Measurements from ENCODE around the gene SAP25. TPM values are rescaled to one million over a fixed set of nuclear protein-coding genes. Genes with fewer than 3 reads are reported as not detected.
A peak's percentile ranks its signal among the peaks of the same experiment; 100 is the strongest.
"Not testable (repeated sequence)": the region's sequence is repeated elsewhere in the genome, so short reads cannot be mapped to it uniquely, and the experiment has no call there.

SAP25 gene
- total RNA-seq, 6 experiments from 2014 or later = 0.40 to 0.87 (median 0.55) TPM; not detected in 3

DNA sequence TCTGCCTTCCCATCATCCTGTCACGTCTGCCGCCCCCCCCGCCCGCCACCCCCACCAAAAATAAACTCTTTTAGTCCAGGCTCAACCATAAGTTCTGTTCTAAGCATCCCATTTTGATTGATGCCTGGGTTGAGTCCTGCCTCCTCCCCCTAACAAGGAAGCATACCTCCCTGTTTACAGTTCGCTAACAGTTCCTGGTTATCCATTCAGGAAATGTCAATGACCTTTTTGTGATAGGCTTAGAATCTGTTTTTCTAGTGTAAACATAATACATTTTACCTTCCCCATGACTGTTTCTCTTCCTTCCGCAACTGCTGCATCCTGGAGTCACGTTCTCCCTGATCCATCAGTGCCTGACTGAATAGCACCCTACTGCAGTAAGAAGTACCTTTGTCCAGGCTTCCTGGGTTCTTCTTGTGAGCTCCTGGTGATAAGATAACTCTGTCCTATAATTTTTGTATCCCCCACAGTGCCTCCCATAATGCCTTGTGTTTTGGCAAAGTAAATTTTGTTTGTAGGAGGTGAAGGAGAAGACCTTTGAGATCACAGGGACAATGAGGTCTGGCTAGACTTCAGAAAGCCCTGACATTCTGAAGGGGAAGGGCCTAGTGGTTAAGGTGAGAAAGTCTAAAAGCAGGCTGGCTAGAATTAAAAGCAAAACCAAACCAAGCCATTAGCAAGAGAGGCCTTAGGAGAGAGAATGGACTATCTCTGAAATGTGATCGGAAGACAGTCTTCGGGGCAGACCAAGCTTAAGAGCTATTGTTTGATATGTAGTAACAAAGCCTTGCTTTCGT, 27.4 kb downstream of the SAP25 start:
- Mint-ChIP-seq H3K9me3 (no peaks in the 10 kb centered on the region), H3K4me1 (ENCODE audit: low read depth) (peaks cover 58% of the 10 kb centered on the region), H3K27me3 (ENCODE audit: insufficient read depth) (0 out of 2 replicates have a peak, but pooled peaks cover 1% of the 10 kb centered on the region), H3K27ac (peak overlapping the region; percentile 89), H3K36me3 (ENCODE audit: low read depth) (no peaks in the 10 kb centered on the region), H3K4me3 (peak overlapping the region; percentile 68)
- no peak for DNase-seq
- TF ChIP-seq, protein P1, sequence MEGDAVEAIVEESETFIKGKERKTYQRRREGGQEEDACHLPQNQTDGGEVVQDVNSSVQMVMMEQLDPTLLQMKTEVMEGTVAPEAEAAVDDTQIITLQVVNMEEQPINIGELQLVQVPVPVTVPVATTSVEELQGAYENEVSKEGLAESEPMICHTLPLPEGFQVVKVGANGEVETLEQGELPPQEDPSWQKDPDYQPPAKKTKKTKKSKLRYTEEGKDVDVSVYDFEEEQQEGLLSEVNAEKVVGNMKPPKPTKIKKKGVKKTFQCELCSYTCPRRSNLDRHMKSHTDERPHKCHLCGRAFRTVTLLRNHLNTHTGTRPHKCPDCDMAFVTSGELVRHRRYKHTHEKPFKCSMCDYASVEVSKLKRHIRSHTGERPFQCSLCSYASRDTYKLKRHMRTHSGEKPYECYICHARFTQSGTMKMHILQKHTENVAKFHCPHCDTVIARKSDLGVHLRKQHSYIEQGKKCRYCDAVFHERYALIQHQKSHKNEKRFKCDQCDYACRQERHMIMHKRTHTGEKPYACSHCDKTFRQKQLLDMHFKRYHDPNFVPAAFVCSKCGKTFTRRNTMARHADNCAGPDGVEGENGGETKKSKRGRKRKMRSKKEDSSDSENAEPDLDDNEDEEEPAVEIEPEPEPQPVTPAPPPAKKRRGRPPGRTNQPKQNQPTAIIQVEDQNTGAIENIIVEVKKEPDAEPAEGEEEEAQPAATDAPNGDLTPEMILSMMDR (IDR thresholded peaks at IDR 0.05) = no peak; the same call in 1 of the 2 replicates

DNA sequence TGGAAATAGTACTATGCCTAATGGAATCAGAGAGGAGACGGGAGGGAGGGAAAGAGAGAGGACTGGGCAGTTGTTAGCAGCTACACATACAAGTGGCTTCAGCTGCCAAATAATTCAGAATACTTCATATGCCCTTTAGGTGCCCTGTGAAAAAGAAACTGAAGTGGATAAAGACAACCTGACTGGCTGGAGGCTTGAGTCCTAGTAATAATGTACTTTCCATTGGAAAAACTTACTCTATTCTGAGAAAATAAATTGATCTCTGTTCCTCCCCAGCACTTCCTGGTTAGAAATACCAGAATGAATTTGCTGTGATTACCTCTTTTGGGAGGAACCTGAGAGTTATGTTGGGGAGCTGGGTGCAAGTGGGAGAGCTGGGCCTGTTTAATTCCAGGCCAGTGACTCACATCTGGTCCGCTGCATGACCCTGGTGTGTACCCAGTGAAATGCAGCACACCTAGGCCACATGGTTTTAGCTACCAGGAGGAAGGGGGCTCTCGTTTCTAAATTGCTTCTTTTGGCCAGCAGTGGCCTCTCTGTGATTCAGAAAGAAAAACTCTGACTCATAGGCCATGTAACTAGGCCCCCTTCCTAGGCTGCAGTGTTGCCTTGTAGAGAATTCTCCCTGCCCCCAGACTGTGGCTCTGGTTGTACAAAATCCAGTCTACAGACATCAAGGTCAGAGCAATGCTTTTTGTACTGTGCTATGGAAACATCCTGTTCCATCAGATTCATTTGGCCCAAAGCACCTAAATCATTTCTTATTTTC, 28.2 kb downstream of the SAP25 start:
- Mint-ChIP-seq H3K27me3 (ENCODE audit: insufficient read depth) (0 out of 2 replicates have a peak, but pooled peaks cover 1% of the 10 kb centered on the region), H3K4me3 (peak overlapping the region; percentile 68), H3K27ac (peak overlapping the region; percentile 89), H3K4me1 (ENCODE audit: low read depth) (peaks cover 58% of the 10 kb centered on the region), H3K36me3 (ENCODE audit: low read depth) (no peaks in the 10 kb centered on the region), H3K9me3 (no peaks in the 10 kb centered on the region)
- DNase-seq = peak; percentile 81
- TF ChIP-seq, protein P1 (IDR thresholded peaks at IDR 0.05) = peak; percentile 40; the same call in 1 of the 2 replicates

DNA sequence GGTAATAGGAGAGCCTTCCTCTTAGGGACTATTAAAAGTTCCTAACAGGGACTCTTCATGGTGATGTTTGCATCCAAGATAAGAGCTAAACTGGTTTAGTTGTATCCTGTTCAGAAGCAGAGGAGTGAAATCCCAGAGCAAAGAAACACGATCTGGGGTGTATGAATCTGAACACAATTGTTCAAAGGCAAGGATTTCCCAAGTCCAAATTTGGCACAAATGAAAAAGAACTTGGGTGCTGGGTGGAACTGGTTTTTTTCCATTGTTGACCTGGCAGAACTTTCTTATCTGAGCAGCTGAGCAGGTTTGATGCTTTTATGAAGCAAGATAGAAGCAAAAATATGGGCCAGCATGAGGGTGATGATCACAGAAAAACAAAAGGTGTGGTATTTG, 28.7 kb downstream of the SAP25 start:
- H3K9me3 Mint-ChIP-seq = no peaks in the 10 kb centered on the region
- TF ChIP-seq, protein P1 (IDR thresholded peaks at IDR 0.05) = no peak
- DNase-seq = no peak
- H3K4me3 Mint-ChIP-seq = peak overlapping the region; percentile 68
- no peaks in the 10 kb centered on the region for H3K36me3 Mint-ChIP-seq (ENCODE audit: low read depth)
- H3K27ac Mint-ChIP-seq = peak overlapping the region; percentile 89
- H3K27me3 Mint-ChIP-seq (ENCODE audit: insufficient read depth) = 0 out of 2 replicates have a peak, but pooled peaks cover 1% of the 10 kb centered on the region
- H3K4me1 Mint-ChIP-seq (ENCODE audit: low read depth) = peaks cover 64% of the 10 kb centered on the region

DNA sequence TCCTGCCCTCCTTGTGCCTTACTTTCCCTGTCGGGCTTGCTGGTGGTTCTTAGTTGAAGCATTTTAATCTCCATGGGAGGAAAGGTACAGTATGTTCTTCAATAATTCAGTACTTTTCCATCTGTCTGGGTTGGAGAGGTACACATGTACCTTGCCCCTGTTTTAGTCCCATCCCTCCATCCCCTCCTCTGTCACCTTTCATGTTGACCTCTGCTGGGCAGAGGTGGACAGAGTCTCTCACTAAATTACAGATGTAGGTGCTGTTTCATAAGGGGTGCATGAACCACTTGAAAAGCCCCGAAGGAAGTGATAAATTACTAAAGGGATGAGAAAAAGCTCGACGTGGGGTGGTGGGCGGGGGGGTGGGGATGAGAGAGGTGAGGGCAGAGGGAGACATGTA, 29.3 kb downstream of the SAP25 start:
- 0 out of 2 replicates have a peak, but pooled peaks cover 1% of the 10 kb centered on the region for H3K27me3 Mint-ChIP-seq (ENCODE audit: insufficient read depth)
- peaks cover 69% of the 10 kb centered on the region for H3K4me1 Mint-ChIP-seq (ENCODE audit: low read depth)
- H3K9me3 Mint-ChIP-seq = no peaks in the 10 kb centered on the region
- H3K36me3 Mint-ChIP-seq (ENCODE audit: low read depth) = no peaks in the 10 kb centered on the region
- TF ChIP-seq, protein P1 (IDR thresholded peaks at IDR 0.05) = no peak
- no peak for DNase-seq
- peak overlapping the region; percentile 68; the same call in 1 of the 2 replicates for H3K4me3 Mint-ChIP-seq
- H3K27ac Mint-ChIP-seq = peak overlapping the region; percentile 89

DNA sequence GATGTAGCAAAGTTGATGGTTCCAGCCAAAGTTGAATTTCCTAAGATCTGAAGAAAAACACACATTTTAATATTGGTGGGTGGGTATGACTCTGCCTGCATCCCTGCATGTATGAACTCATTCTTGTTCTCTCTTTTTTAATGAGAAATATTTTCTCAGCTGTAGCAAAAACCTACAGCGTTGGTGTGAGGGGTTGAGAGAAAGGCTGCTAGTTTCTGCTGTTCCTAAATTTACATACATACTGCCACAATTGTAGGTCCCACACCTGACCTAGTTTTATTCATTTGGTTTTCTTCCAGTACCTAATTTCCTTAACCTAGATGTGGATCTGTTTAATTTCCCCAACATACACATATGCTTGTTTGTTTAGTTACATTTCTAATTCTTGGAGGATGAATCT, 30.1 kb downstream of the SAP25 start:
- Mint-ChIP-seq H3K4me1 (ENCODE audit: low read depth) (peaks cover 68% of the 10 kb centered on the region), H3K27ac (no peak overlapping the region), H3K27me3 (ENCODE audit: insufficient read depth) (0 out of 2 replicates have a peak, but pooled peaks cover 1% of the 10 kb centered on the region), H3K4me3 (no peak overlapping the region), H3K36me3 (ENCODE audit: low read depth) (no peaks in the 10 kb centered on the region), H3K9me3 (no peaks in the 10 kb centered on the region)
- DNase-seq = no peak
- TF ChIP-seq, protein P1 (IDR thresholded peaks at IDR 0.05) = no peak

DNA sequence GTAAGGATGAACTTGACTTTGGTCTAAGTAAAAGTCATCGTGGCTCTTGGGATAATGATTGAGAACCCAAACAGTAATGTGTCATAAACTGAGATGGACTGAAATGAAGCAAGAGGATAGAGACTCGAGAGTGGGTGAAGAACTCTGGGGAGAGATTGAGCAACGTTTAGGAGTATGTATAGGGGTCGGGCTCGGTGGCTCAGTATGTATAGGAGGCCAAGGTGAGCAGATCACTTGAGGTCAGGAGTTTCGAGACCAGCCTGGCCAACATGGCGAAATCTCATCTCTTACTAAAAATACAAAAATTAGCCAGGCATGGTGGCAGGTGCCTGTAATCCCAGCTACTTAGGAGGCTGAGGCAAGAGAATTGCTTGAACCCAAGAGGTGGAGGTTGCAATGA, 32.4 kb downstream of the SAP25 start:
- not testable (repeated sequence) for H3K4me3 Mint-ChIP-seq; DNase-seq; H3K27ac Mint-ChIP-seq; H3K36me3 Mint-ChIP-seq (ENCODE audit: low read depth); H3K27me3 Mint-ChIP-seq (ENCODE audit: insufficient read depth); H3K9me3 Mint-ChIP-seq
- peaks cover 52% of the 10 kb centered on the region for H3K4me1 Mint-ChIP-seq (ENCODE audit: low read depth)
